A549 treated with CpdA at 1 μM for 4 hours (cell line): ENCODE measurements around the gene CFHR5. TPM values are rescaled to one million over a fixed set of nuclear protein-coding genes. Genes with fewer than 3 reads are reported as not detected.

Experiments
- total RNA-seq: library from RNA; stranded (reverse); fragments of 200-300 nt; extraction: Qiagen RNA extraction; gene quantifications from 5 replicates; pipeline ENCODE4 v1.2.3, GENCODE V29; 2022; ENCODE audit warnings: low read depth

CFHR5 gene
- not detected in 5 replicates for total RNA-seq

GRCh38 chr1:196977278-196977677, at the start of gene CFHR5:
Gene CFHR5 (plus strand): TSS chr1:196977556. CDS start chr1:196977665, 109 bp downstream.

GRCh38 chr1:196943568-196943967, 33.8 kb upstream of the CFHR5 start, which contains the start of gene CFHR2:
Gene CFHR2 (plus strand): TSS chr1:196943738. CDS start chr1:196943881, 143 bp downstream.

Other genes starting within 250 kb of the CFHR5 start
- gene CFHR3, start 202.7 kb upstream of the CFHR5 start, total RNA-seq: 0.09 to 0.23 TPM (median 0.13 TPM) in 4 of 5 replicates, not detected in the other
- gene CFHR1, start 157.8 kb upstream of the CFHR5 start, total RNA-seq: 0.16 to 0.40 TPM (median 0.22 TPM) in 4 of 5 replicates, not detected in the other
- not detected in 5 replicates for gene CFHR4, start 89.5 kb upstream of the CFHR5 start, total RNA-seq
- gene CFHR2, start 33.8 kb upstream of the CFHR5 start, total RNA-seq: not detected in 5 replicates
- gene F13B, start 89.7 kb downstream of the CFHR5 start, total RNA-seq: 0.05 to 0.28 TPM (median 0.06 TPM) in 3 of 5 replicates, not detected in the others
- gene ASPM, start 169.1 kb downstream of the CFHR5 start, total RNA-seq: 19.9 to 24.4 TPM (median 24.1 TPM) in 5 replicates
- gene ZBTB41, start 223.7 kb downstream of the CFHR5 start, total RNA-seq: 2.8 to 3.8 TPM (median 3.0 TPM) in 5 replicates